ENCODE data around the gene DNER.

Gene DNER

DNA sequence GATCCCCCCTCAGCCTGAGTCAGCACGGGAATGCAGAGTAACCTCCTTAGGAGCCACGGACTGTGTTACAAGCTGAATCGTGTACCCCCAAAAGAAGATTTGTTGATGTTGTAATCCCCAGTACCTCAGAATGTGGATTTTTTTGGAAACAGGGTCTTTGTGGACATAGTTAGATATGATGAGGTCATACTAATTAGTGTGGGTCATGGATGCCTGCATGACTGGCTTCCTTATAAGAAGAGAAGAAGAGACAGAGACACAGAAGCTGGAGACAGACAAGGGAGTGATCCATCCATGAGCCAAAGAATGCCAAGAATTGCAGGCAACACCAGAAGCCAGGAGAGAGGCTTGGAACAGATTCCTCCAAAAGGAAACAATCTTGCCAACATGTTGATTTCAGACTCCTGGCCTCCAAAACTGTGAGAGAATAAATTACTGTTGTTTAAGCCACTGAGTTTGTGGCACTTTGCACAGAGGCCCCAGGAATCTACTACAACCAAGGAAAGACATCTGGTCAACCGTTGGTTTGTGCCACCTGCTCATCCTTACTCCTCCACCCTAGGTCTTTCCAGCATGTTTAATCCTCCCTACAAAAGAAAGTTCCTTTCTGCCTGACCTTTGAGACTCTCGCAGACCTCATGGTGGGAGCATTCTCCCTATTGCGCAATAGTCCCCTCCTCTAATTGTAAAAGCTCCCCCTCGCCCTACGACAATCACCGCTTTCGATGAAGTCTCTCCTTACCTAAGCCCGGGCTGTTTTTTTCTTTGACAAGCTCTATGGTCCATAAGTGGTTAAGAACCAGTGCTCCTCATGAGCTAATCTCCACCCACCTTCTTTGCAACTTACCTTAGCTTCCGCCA, 91.6 kb downstream of the DNER start:
- H3K9me2 ChIP-seq (replicated peaks; ENCODE audit: low read depth, low read length): no peaks in the 10 kb centered on the region
- H3K27me3 ChIP-seq (ENCODE audit: insufficient read depth, low read length, poor library complexity, severe bottlenecking): no peaks in the 10 kb centered on the region
- H3K36me3 ChIP-seq (ENCODE audit: insufficient read depth, low read length): no peaks in the 10 kb centered on the region
- H3K9ac ChIP-seq (ENCODE audit: low read depth, low read length, poor library complexity, severe bottlenecking): no peak overlapping the region
- H2AFZ ChIP-seq (ENCODE audit: low read length): no peak overlapping the region
- H3K9me3 ChIP-seq (ENCODE audit: insufficient read depth, low read depth, low read length): no peaks in the 10 kb centered on the region
- no peaks in the 10 kb centered on the region for H4K20me1 ChIP-seq (ENCODE audit: insufficient read depth, low read length, poor library complexity, severe bottlenecking)
- H3K79me2 ChIP-seq (ENCODE audit: insufficient read depth, low read length): no peaks in the 10 kb centered on the region
- no peak overlapping the region for H3K4me3 ChIP-seq (ENCODE audit: low read length, poor library complexity, severe bottlenecking)
- H3K4me1 ChIP-seq (ENCODE audit: insufficient read depth, low read length, poor library complexity, severe bottlenecking): no peaks in the 10 kb centered on the region
- H3F3A ChIP-seq (ENCODE audit: low read depth): no peaks in the 10 kb centered on the region
- TF ChIP-seq EZH2phosphoT487 (IDR thresholded peaks at IDR 0.05; ENCODE audit: borderline replicate concordance): no peak
- TF ChIP-seq, protein P1, sequence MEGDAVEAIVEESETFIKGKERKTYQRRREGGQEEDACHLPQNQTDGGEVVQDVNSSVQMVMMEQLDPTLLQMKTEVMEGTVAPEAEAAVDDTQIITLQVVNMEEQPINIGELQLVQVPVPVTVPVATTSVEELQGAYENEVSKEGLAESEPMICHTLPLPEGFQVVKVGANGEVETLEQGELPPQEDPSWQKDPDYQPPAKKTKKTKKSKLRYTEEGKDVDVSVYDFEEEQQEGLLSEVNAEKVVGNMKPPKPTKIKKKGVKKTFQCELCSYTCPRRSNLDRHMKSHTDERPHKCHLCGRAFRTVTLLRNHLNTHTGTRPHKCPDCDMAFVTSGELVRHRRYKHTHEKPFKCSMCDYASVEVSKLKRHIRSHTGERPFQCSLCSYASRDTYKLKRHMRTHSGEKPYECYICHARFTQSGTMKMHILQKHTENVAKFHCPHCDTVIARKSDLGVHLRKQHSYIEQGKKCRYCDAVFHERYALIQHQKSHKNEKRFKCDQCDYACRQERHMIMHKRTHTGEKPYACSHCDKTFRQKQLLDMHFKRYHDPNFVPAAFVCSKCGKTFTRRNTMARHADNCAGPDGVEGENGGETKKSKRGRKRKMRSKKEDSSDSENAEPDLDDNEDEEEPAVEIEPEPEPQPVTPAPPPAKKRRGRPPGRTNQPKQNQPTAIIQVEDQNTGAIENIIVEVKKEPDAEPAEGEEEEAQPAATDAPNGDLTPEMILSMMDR (conservative IDR thresholded peaks at IDR 0.05; ENCODE audit: low read length): no peak
- H3K4me2 ChIP-seq (ENCODE audit: low read depth, low read length, poor library complexity, severe bottlenecking): no peak overlapping the region

DNA sequence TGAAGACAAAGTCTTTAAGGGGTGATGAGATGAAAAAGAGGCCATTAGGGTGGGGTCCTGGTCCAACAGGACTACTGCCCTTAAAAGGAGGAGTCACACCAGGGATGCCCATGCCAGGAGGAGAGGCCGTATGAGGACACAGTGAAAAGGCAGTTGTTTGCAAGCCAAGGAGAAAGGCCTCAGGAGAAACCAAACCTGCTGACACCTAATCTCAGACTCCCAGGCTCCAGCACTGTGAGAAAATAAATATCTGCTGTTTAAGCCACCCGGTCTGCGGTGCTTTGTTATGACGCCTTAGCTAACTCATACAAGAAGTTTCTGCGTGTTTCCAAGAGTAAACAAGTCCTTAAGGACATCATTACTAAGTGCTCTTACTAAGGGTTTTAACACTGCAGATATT, 93.6 kb downstream of the DNER start:
- TF ChIP-seq EZH2phosphoT487 (IDR thresholded peaks at IDR 0.05; ENCODE audit: borderline replicate concordance): no peak
- TF ChIP-seq, protein P1 (conservative IDR thresholded peaks at IDR 0.05; ENCODE audit: low read length): no peak

DNA sequence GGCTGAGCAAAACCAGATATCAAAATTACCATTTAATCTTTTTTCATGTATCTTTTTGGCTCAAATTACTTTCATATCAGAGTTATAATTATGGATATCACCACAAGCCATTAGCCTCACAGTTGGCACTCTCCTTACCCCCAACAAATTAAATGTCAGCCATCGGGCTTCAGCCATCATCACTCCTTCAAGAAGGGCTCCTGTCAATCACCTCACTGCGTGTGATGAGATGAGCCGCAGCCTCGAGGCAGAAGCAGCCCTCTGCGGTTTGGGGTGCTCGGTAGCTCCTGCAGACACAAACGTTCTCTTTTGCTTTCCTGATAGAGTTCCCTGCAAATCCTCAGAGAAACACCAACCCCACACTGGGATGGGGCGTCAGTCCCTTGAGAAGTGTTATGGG, 94.1 kb downstream of the DNER start:
- H3K4me3 ChIP-seq (ENCODE audit: low read length, poor library complexity, severe bottlenecking): no peak overlapping the region
- no peak overlapping the region for H3K4me2 ChIP-seq (ENCODE audit: low read depth, low read length, poor library complexity, severe bottlenecking)
- H3K36me3 ChIP-seq (ENCODE audit: insufficient read depth, low read length): no peaks in the 10 kb centered on the region
- no peaks in the 10 kb centered on the region for H3K27me3 ChIP-seq (ENCODE audit: insufficient read depth, low read length, poor library complexity, severe bottlenecking)
- H3K9ac ChIP-seq (ENCODE audit: low read depth, low read length, poor library complexity, severe bottlenecking): no peak overlapping the region
- no peaks in the 10 kb centered on the region for H3F3A ChIP-seq (ENCODE audit: low read depth)
- no peaks in the 10 kb centered on the region for H3K9me3 ChIP-seq (ENCODE audit: insufficient read depth, low read depth, low read length)
- H2AFZ ChIP-seq (ENCODE audit: low read length): no peak overlapping the region
- TF ChIP-seq, protein P1 (conservative IDR thresholded peaks at IDR 0.05; ENCODE audit: low read length): no peak
- TF ChIP-seq EZH2phosphoT487 (IDR thresholded peaks at IDR 0.05; ENCODE audit: borderline replicate concordance): no peak
- no peaks in the 10 kb centered on the region for H3K79me2 ChIP-seq (ENCODE audit: insufficient read depth, low read length)
- no peaks in the 10 kb centered on the region for H3K9me2 ChIP-seq (replicated peaks; ENCODE audit: low read depth, low read length)
- H3K4me1 ChIP-seq (ENCODE audit: insufficient read depth, low read length, poor library complexity, severe bottlenecking): no peaks in the 10 kb centered on the region
- H4K20me1 ChIP-seq (ENCODE audit: insufficient read depth, low read length, poor library complexity, severe bottlenecking): no peaks in the 10 kb centered on the region

More for the DNA sequence above, 93.6 kb downstream of the DNER start:
- Histone ChIP-seq H3K4me3 (ENCODE audit: low read length, poor library complexity, severe bottlenecking) (no peak overlapping the region), H3K4me1 (ENCODE audit: insufficient read depth, low read length, poor library complexity, severe bottlenecking) (no peaks in the 10 kb centered on the region), H3K9me3 (ENCODE audit: insufficient read depth, low read depth, low read length) (no peaks in the 10 kb centered on the region), H3K9ac (ENCODE audit: low read depth, low read length, poor library complexity, severe bottlenecking) (no peak overlapping the region), H3F3A (ENCODE audit: low read depth) (no peaks in the 10 kb centered on the region), H3K4me2 (ENCODE audit: low read depth, low read length, poor library complexity, severe bottlenecking) (no peak overlapping the region), H3K9me2 (replicated peaks; ENCODE audit: low read depth, low read length) (no peaks in the 10 kb centered on the region), H2AFZ (ENCODE audit: low read length) (no peak overlapping the region), H3K79me2 (ENCODE audit: insufficient read depth, low read length) (no peaks in the 10 kb centered on the region), H3K27me3 (ENCODE audit: insufficient read depth, low read length, poor library complexity, severe bottlenecking) (no peaks in the 10 kb centered on the region), H3K36me3 (ENCODE audit: insufficient read depth, low read length) (no peaks in the 10 kb centered on the region), H4K20me1 (ENCODE audit: insufficient read depth, low read length, poor library complexity, severe bottlenecking) (no peaks in the 10 kb centered on the region)

Measured in Loucy (cell line).